HG03280 (cell line): ENCODE results near the gene MXRA7.

Experiments used
- ATAC-seq: cut with Tn5 transposase; IDR thresholded peaks from one replicate; pipeline ENCODE4 v1.9.1; 2021; ENCODE audit warnings: mild to moderate bottlenecking, moderate library complexity; ENCODE audit not compliant: unreplicated experiment

Gene MXRA7

GRCh38 chr17:76679239-76679638 is 31.5 kb downstream of the MXRA7 start:
- ATAC-seq = no peak

- no peak for ATAC-seq
Measured at GRCh38 chr17:76678330-76678729, 32.4 kb downstream of the MXRA7 start.

- no peak for ATAC-seq
Measured at GRCh38 chr17:76677406-76677805, 33.4 kb downstream of the MXRA7 start.

- no peak for ATAC-seq
Measured at GRCh38 chr17:76676629-76677028, 34.1 kb downstream of the MXRA7 start.

- ATAC-seq = no peak
Measured at GRCh38 chr17:76675648-76676047, 35.1 kb downstream of the MXRA7 start.

- no peak for ATAC-seq
Measured at GRCh38 chr17:76674600-76674999, 36.2 kb downstream of the MXRA7 start.

GRCh38 chr17:76673729-76674128 is 37.0 kb downstream of the MXRA7 start:
- no peak for ATAC-seq

- ATAC-seq = no peak
Measured at GRCh38 chr17:76672892-76673291, 37.9 kb downstream of the MXRA7 start.

- no peak for ATAC-seq
Measured at GRCh38 chr17:76672270-76672851, 38.4 kb downstream of the MXRA7 start.

- ATAC-seq = peak; percentile 11
Measured at GRCh38 chr17:76671912-76672262, 38.9 kb downstream of the MXRA7 start.

GRCh38 chr17:76671123-76671911 is 39.4 kb downstream of the MXRA7 start:
- peak; percentile 98 for ATAC-seq

GRCh38 chr17:76670718-76671122 is 40.0 kb downstream of the MXRA7 start:
- no peak for ATAC-seq

- no peak for ATAC-seq
Measured at GRCh38 chr17:76670020-76670717, 40.6 kb downstream of the MXRA7 start.

GRCh38 chr17:76667786-76668453 is 42.8 kb downstream of the MXRA7 start:
- ATAC-seq = no peak

GRCh38 chr17:76667491-76667755 is 43.3 kb downstream of the MXRA7 start:
- ATAC-seq = no peak

GRCh38 chr17:76660656-76661042 is 50.1 kb downstream of the MXRA7 start:
- ATAC-seq = no peak

GRCh38 chr17:76659928-76660655 is 50.7 kb downstream of the MXRA7 start:
- no peak for ATAC-seq

- ATAC-seq = no peak
Measured at GRCh38 chr17:76658242-76658662, 52.5 kb downstream of the MXRA7 start.

GRCh38 chr17:76657505-76658241 is 53.1 kb downstream of the MXRA7 start:
- no peak for ATAC-seq

- ATAC-seq = no peak
Measured at GRCh38 chr17:76654408-76654807, 56.4 kb downstream of the MXRA7 start.
